ENCODE results near the gene NDUFC1.
"Not testable (repeated sequence)": the region's sequence is repeated elsewhere in the genome, so short reads cannot be mapped to it uniquely, and the experiment has no call there.

NDUFC1 gene

GRCh38 chr4:139297001-139297410 lies 5.3 kb downstream of the NDUFC1 start:
- DNase-seq = peak in 1 of 4 experiments; percentile 12

- DNase-seq = no peak
Observed at GRCh38 chr4:139295942-139296299, 6.4 kb downstream of the NDUFC1 start.

GRCh38 chr4:139295206-139295941 lies 6.9 kb downstream of the NDUFC1 start:
- DNase-seq = peak; percentile 97 to 99 (median 98)

- no peak for DNase-seq
Observed at GRCh38 chr4:139286186-139286698, 16.0 kb downstream of the NDUFC1 start.

- no peak for DNase-seq
Observed at GRCh38 chr4:139282721-139283075, 19.6 kb downstream of the NDUFC1 start.

GRCh38 chr4:139282065-139282720 lies 20.1 kb downstream of the NDUFC1 start:
- no peak for DNase-seq

GRCh38 chr4:139279760-139280620 lies 22.3 kb downstream of the NDUFC1 start, which contains the start of gene MGARP:
MGARP (minus strand) TSS chr4:139280225; CDS start chr4:139280158, 67 bp downstream.
- peak in 3 of 4 experiments; percentile 17 to 41 (median 22) for DNase-seq

GRCh38 chr4:139278912-139279759 lies 23.1 kb downstream of the NDUFC1 start:
- peak in 2 of 4 experiments; percentile 19 for DNase-seq

GRCh38 chr4:139278485-139278884 lies 23.8 kb downstream of the NDUFC1 start:
- no peak for DNase-seq

- no peak for DNase-seq
Observed at GRCh38 chr4:139275281-139275735, 27.0 kb downstream of the NDUFC1 start.

- no peak for DNase-seq
Observed at GRCh38 chr4:139274790-139275189, 27.5 kb downstream of the NDUFC1 start.

- no peak for DNase-seq
Observed at GRCh38 chr4:139273835-139274234, 28.4 kb downstream of the NDUFC1 start.

GRCh38 chr4:139267301-139267700 lies 35.0 kb downstream of the NDUFC1 start:
- no peak for DNase-seq

- peak; percentile 70 to 85 (median 82) for DNase-seq
Observed at GRCh38 chr4:139266583-139267257, 35.6 kb downstream of the NDUFC1 start.

GRCh38 chr4:139266208-139266582 lies 36.1 kb downstream of the NDUFC1 start:
- DNase-seq = no peak

- no peak for DNase-seq
Observed at GRCh38 chr4:139265654-139266053, 36.6 kb downstream of the NDUFC1 start.

- no peak for DNase-seq
Observed at GRCh38 chr4:139256349-139256748, 45.9 kb downstream of the NDUFC1 start.

- DNase-seq = not testable (repeated sequence)
Observed at GRCh38 chr4:139255581-139255980, 46.7 kb downstream of the NDUFC1 start.

- no peak for DNase-seq
Observed at GRCh38 chr4:139253713-139254112, 48.6 kb downstream of the NDUFC1 start.

GRCh38 chr4:139253046-139253445 lies 49.2 kb downstream of the NDUFC1 start:
- no peak for DNase-seq

GRCh38 chr4:139247700-139248238 lies 54.5 kb downstream of the NDUFC1 start:
- no peak for DNase-seq

All from suppressor macrophage (primary cell).